Psoas muscle (tissue), 8 donors: ENCODE results near the gene CCDC70. TPM values are rescaled to one million over a fixed set of nuclear protein-coding genes. Genes with fewer than 3 reads are reported as not detected.

Experiments used
- ATAC-seq, 4 donors: fragments of 200-7000 bp; cut with Tn5 transposase; one replicate each; pipeline ENCODE4 v1.9.1; 2020; ENCODE audit warnings: moderate library complexity in 3 of 4, mild to moderate bottlenecking in 2 of 4
- DNase-seq, 2 donors: peaks; one replicate each; pipeline ENCODE4 v3.0.0-alpha.2; 2020
- H3K27ac ChIP-seq: fragments of 200-600 bp; one replicate; pipeline ENCODE4 v1.8.0; 2022
- H3K27me3 ChIP-seq, 3 donors: fragments of 200-600 bp in 1 of 3; one replicate each; pipeline versions ENCODE4 v1.6.1 to v1.8.0; 2013 to 2022; ENCODE audit warnings: low read length in 2 of 3, mild to moderate bottlenecking in 2 of 3, moderate library complexity in 1 of 3; ENCODE audit not compliant: insufficient read depth in 3 of 3
- H3K36me3 ChIP-seq, 2 donors: fragments of 200-600 bp in 1 of 2; one replicate each; pipeline versions ENCODE4 v1.6.1 to v1.8.0; 2013 to 2022; ENCODE audit warnings: low read depth in 1 of 2, mild to moderate bottlenecking in 1 of 2, moderate library complexity in 1 of 2; ENCODE audit not compliant: insufficient read depth in 1 of 2
- H3K4me1 ChIP-seq: fragments of 200-600 bp; one replicate; pipeline ENCODE4 v1.8.0; 2022
- H3K4me3 ChIP-seq: fragments of 200-600 bp; one replicate; pipeline ENCODE4 v1.8.0; 2022; ENCODE audit warnings: mild to moderate bottlenecking
- H3K9me3 ChIP-seq: fragments of 200-600 bp; one replicate; pipeline ENCODE4 v1.8.0; 2022
- CTCF ChIP-seq: fragments of 200-600 bp; IDR thresholded peaks from one replicate; pipeline ENCODE4 v1.8.0; 2022; ENCODE audit warnings: antibody characterized with exemption
- WGBS, 3 donors: extraction: QIAGEN DNeasy Blood & Tissue Kit; methylation state at CpG; one replicate each; pipeline versions ENCODE4 v1.1.6 to v1.1.7; 2013; 5-methylcytosine and 5-hydroxymethylcytosine counted together
- intact Hi-C, 2 donors: fragments of 100-400 bp; cut with DNase I; formaldehyde crosslinking; loops; one replicate each; pipeline versions ENCODE4 v1.11.0 to v1.14.2; 2022
- polyA plus RNA-seq, 3 donors: library from polyadenylated mRNA; stranded (reverse); fragments of 200-250 nt; gene quantifications; one replicate each; pipeline ENCODE4 v1.2.3, GENCODE V29; 2013
- total RNA-seq, 4 donors: library from RNA; stranded (reverse); fragmentation: NEBNext Ultra II Directional in 2 of 4; extraction: Animal tissue kit (Norgen Biotek cat#: 25700) in 2 of 4; gene quantifications; one replicate each; pipeline versions ENCODE4 v1.2.1 to v1.2.4, GENCODE V29; 2021 to 2023
- donor health status: healthy with polysubstance abuse.
- donor health status: DM: no; HTN: no; CAD: no; lungs with moderate emphysema.
- donor health status: Bipolar disorder and iron deficiency.
- donor health status: healthy.
- donor health status: DM: yes; HTN: yes; CAD: no.
- donor health status: DM: no; HTN: no; CAD: no.
- donor health status: DM: no; HTN: no; CAD: no.
- donor health status: DM: yes; HTN: yes; CAD: no.

The CCDC70 gene
- total and polyA plus RNA-seq, 7 donors: not detected

- ATAC-seq (no peak), DNase-seq (no peak)
- TF ChIP-seq CTCF: no peak
- intact Hi-C loops: no loop called here
- 76 to 92% (median 82%) methylated on average over 8 of the region's 8 CpGs for WGBS, 3 donors
- H3K27me3 ChIP-seq: no peaks in the 10 kb centered on the region
- H3K4me3 ChIP-seq: no peak overlapping the region
- H3K27ac ChIP-seq: no peak overlapping the region
- H3K4me1 ChIP-seq: no peaks in the 10 kb centered on the region
- no peaks in the 10 kb centered on the region for H3K9me3 ChIP-seq
- H3K36me3 ChIP-seq: no peaks in the 10 kb centered on the region
These were observed 23.4 kb upstream of the CCDC70 start for GRCh38 chr13:51838240-51838846.

- Histone ChIP-seq H3K4me1 (no peaks in the 10 kb centered on the region), H3K27ac (no peak overlapping the region), H3K36me3 (no peaks in the 10 kb centered on the region), H3K9me3 (no peaks in the 10 kb centered on the region), H3K27me3 (no peaks in the 10 kb centered on the region), H3K4me3 (no peak overlapping the region)
- no peak for ATAC-seq
- intact Hi-C loops: loop anchor here in 1 of 2 donors (5.0 kb wide), 1 partner anchor 287 kb away; the partner anchor contains the start of gene NEK5
- 83 to 87% (median 86%) methylated on average over 10 of the region's 10 CpGs for WGBS, 3 donors
- TF ChIP-seq CTCF: no peak
- no peak for DNase-seq
These were observed 21.8 kb upstream of the CCDC70 start for GRCh38 chr13:51839711-51840540.

- 82 to 88% (median 87%) methylated on average over 6 of the region's 6 CpGs for WGBS, 3 donors
- no peaks in the 10 kb centered on the region for H3K27me3 ChIP-seq
- no peaks in the 10 kb centered on the region for H3K4me1 ChIP-seq
- no peak for ATAC-seq
- intact Hi-C loops: loop anchor here in 1 of 2 donors (5.0 kb wide), 1 partner anchor 286 kb away; the partner anchor contains the start of gene NEK5
- no peak overlapping the region for H3K27ac ChIP-seq
- no peak for TF ChIP-seq CTCF
- DNase-seq: no peak
- H3K9me3 ChIP-seq: no peaks in the 10 kb centered on the region
- H3K4me3 ChIP-seq: no peak overlapping the region
- H3K36me3 ChIP-seq: no peaks in the 10 kb centered on the region
These were observed 20.9 kb upstream of the CCDC70 start for GRCh38 chr13:51840917-51841316.

- WGBS, 3 donors: 77 to 80% (median 80%) methylated on average over 6 of the region's 6 CpGs
- no peak overlapping the region for H3K4me3 ChIP-seq
- no peaks in the 10 kb centered on the region for H3K36me3 ChIP-seq
- ATAC-seq (no peak), DNase-seq (no peak)
- H3K9me3 ChIP-seq: no peaks in the 10 kb centered on the region
- no peaks in the 10 kb centered on the region for H3K4me1 ChIP-seq
- H3K27ac ChIP-seq: no peak overlapping the region
- intact Hi-C loops: loop anchor here in 1 of 2 donors (5.0 kb wide), 1 partner anchor 286 kb away; the partner anchor contains the start of gene NEK5
- no peak for TF ChIP-seq CTCF
- no peaks in the 10 kb centered on the region for H3K27me3 ChIP-seq
These were observed 20.0 kb upstream of the CCDC70 start for GRCh38 chr13:51841732-51842131.
